ENCODE results near the gene MIER2. TPM values are rescaled to one million over a fixed set of nuclear protein-coding genes. Genes with fewer than 3 reads are reported as not detected.

The MIER2 gene
- polyA plus RNA-seq, 3 donors = 19.5 to 24.0 (median 22.0) TPM

DNA sequence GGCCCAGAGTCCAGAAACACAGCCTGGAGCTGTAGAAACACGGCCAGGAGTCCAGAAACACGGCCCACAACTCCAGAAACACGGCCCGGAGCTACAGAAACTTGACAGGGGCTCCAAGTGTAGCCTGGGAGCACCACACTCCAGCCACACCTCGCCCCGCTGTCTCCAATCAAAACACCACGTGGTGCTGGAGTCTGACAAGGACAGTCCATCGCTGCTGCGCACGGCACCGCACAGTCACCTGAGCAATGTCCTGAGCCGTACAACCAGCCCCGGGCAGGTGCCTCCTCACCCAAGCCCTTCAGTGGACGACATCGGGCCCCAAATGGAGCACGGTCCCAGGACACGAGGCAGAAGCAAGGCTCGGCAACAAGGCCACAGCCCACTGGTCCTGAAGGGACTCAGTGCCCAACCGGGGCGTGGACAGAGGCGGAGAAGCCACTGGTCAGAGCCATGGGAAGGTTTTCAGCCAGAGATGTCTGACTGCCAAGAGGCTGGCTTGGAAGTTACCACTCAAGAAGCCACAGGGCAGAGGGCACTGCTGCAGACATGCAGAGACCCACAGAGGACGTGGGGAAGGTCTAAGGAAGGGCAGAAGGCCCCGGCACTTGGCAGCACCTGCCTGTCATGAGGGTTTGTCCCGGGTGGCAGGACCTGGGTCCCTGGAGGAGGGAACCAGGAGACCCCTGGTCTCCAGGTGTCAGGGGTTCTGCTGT, 33.7 kb downstream of the MIER2 start:
- no peak for DNase-seq (ENCODE audit: low read depth in 3 of 3, low spot score in 2 of 3)

GRCh38 chr19:310141-310651, 34.4 kb downstream of the MIER2 start:
- peak in 2 of 3 donors; percentile 52 to 80 for DNase-seq (ENCODE audit: low read depth in 3 of 3, low spot score in 2 of 3)

GRCh38 chr19:309206-309565, 35.4 kb downstream of the MIER2 start:
- no peak for DNase-seq (ENCODE audit: low read depth in 3 of 3, low spot score in 2 of 3)

- DNase-seq (ENCODE audit: low read depth in 3 of 3, low spot score in 2 of 3) = no peak
These were observed 36.0 kb downstream of the MIER2 start for GRCh38 chr19:308471-309205.

GRCh38 chr19:307793-308420, 36.7 kb downstream of the MIER2 start:
- DNase-seq (ENCODE audit: low read depth in 3 of 3, low spot score in 2 of 3) = no peak

GRCh38 chr19:307111-307531, 37.5 kb downstream of the MIER2 start:
- no peak for DNase-seq (ENCODE audit: low read depth in 3 of 3, low spot score in 2 of 3)

- no peak for DNase-seq (ENCODE audit: low read depth in 3 of 3, low spot score in 2 of 3)
These were observed 38.3 kb downstream of the MIER2 start for GRCh38 chr19:306151-306900.

- no peak for DNase-seq (ENCODE audit: low read depth in 3 of 3, low spot score in 2 of 3)
These were observed 39.1 kb downstream of the MIER2 start for GRCh38 chr19:305240-306150.

DNA sequence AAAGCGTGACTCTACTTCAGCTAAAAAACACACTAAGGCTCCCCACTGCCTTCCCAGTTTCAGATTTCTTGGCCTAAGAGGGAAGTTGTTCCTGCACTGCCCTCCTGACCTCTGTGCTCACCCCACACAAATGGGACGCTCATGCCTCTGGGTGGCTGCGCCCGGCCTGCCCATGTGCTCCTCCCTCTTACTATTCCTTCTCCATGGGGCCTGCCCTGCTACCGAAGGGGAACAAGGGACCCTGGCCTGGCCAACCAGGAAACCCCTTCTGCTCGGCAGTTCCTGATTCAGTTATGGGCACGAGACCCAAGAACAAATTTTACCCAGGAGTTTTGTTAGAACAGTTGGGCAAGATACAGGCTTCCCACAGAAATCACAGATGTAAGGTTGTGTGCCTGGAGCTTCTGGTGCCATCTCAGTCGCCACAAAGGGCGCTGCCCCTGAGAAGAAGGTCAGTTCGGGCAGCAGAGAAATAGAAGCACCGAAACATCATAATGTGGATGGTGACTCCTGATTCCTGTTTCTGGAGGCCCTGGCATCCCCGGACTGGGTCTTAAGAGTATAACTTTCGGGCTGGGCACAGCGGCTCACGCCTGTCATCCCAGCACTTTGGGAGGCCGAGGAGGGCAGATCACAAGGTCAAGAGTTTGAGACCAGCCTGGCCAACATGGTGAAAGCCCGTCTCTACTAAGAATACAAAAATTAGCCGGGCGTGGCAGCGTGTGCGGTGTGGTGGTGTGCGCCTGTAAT, 47.9 kb downstream of the MIER2 start:
- no peak for DNase-seq (ENCODE audit: low read depth in 3 of 3, low spot score in 2 of 3)

- no peak for DNase-seq (ENCODE audit: low read depth in 3 of 3, low spot score in 2 of 3)
These were observed 48.8 kb downstream of the MIER2 start for GRCh38 chr19:295687-296370.

- DNase-seq (ENCODE audit: low read depth in 3 of 3, low spot score in 2 of 3) = no peak
These were observed 49.5 kb downstream of the MIER2 start for GRCh38 chr19:294946-295686.

DNA sequence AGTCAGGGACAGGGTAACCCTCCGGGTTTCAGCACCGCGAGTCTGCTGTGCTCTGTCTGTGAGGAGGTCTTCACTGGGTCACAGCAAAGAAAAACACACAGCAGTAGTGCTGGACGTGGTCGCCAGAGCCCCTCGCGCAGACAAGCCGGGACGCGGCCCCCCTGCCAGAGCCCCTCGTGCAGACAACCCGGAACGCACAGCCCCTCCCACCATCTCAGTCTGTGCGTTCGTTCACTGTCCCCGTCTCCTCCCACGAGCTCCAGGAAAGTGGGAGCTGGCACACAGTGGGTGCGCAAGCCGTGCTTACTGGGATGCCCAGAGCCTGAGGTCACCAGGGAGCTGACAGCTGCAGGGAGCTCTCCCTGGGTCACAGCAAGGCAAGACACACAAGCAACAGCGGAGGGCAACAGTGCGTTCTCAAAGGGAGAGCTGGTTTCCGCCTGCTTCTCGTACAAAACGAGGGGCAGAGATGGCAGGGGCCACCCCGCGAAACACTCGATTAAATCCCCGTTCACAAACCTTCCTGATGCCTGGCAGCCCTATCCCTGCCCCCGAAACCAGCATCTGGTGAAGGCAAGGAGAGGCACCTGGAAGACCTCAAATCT, 50.2 kb downstream of the MIER2 start:
- DNase-seq (ENCODE audit: low read depth in 3 of 3, low spot score in 2 of 3) = no peak

GRCh38 chr19:293436-294110, 51.0 kb downstream of the MIER2 start:
- no peak for DNase-seq (ENCODE audit: low read depth in 3 of 3, low spot score in 2 of 3)

DNA sequence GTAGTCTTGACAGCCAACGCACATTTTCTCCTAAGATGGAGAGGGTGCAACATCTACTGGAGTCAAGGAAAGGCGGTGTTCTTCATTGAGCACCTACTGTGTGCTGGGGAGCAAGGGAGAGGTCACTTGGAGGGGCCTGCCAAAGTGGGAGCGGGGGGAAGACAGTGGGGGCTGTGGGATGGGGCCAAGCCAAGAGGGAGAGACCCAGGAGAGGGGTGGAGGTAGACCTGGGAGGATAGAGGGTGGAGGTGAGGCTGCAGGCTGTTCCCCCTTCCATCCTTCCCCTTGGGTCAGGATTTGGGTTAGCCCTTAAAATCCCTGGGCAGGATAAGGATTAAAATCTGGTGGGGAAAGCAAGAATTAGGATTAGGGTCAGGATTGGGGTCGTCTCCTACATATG, 51.6 kb downstream of the MIER2 start:
- no peak for DNase-seq (ENCODE audit: low read depth in 3 of 3, low spot score in 2 of 3)

GRCh38 chr19:292281-292884, 52.2 kb downstream of the MIER2 start:
- no peak for DNase-seq (ENCODE audit: low read depth in 3 of 3, low spot score in 2 of 3)

DNA sequence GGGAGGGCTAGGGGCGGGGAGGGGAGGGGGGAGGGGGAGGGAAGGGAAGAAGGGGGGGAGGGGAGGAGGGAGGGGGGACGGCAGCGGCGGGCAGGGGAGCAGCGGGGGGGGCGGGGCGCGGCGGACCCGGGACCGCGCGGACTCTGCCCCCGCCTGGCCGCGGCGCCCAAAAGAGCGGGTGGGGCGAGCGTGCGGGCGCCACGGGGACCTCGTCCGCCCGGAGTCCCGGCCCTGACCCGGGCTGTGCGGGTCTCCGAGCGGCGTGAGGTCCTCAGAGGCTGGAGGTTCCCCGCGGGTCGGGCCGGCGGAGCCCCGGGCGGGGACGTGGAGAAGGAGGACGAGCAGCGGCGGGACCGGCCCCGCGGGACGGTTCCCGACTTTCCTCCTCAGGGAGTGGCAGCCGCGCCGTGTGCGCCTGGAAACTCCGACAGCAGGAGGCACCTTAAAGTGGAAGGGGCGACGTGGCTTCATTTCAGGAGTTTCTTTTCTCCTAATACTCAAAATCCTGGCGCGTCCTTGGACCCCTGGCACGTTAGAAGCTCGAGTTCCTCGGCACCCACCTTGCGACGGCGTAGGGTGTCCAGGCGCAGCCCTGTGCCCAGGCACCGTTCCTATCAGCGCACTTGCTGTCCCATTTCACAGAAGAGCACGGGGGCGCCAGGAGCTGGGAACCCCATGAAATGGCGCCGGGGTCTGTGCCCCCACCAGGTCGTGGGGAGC, 52.9 kb downstream of the MIER2 start:
- no peak for DNase-seq (ENCODE audit: low read depth in 3 of 3, low spot score in 2 of 3)
